Measurements from ENCODE around the gene MID1.

The MID1 gene

GRCh38 chrX:10415306-10416001, 204.9 kb downstream of the MID1 start:
- DNase-seq, result no peak

GRCh38 chrX:10414862-10415261, 205.5 kb downstream of the MID1 start:
- DNase-seq, result no peak

- no peak for DNase-seq
Measured at GRCh38 chrX:10414156-10414824, 206.1 kb downstream of the MID1 start.

GRCh38 chrX:10404436-10404835, 215.9 kb downstream of the MID1 start:
- DNase-seq, result no peak

- DNase-seq, result no peak
Measured at GRCh38 chrX:10401239-10401638, 219.1 kb downstream of the MID1 start.

GRCh38 chrX:10399043-10399741, 221.2 kb downstream of the MID1 start:
- DNase-seq, result no peak

- DNase-seq, result no peak
Measured at GRCh38 chrX:10398215-10398614, 222.2 kb downstream of the MID1 start.

- no peak for DNase-seq
Measured at GRCh38 chrX:10397349-10397748, 223.0 kb downstream of the MID1 start.

- DNase-seq, result no peak
Measured at GRCh38 chrX:10395643-10396042, 224.7 kb downstream of the MID1 start.
